Activated T-cell treated with anti-CD3 and anti-CD28 coated beads, Interleukin-2, amount 50 U/mL, for 72 hours (primary cell): Measurements from ENCODE around the gene ACOXL. TPM values are rescaled to one million over a fixed set of nuclear protein-coding genes. Genes with fewer than 3 reads are reported as not detected.

Experiments
- ATAC-seq, 2 donors: fragments of 150-1000 bp; cut with Tn5 transposase; replicated peaks in 1 of 2; 2 replicates each; pipeline ENCODE4 v1.10.0; 2021; ENCODE audit warnings: moderate library complexity in 2 of 2, mild to moderate bottlenecking in 1 of 2
- DNase-seq, 2 donors: peaks; one replicate each; pipeline ENCODE4 v3.0.0; 2021 to 2022; ENCODE audit warnings: mixed read lengths in 1 of 2
- H3K27ac Mint-ChIP-seq: one replicate; pipeline ENCODE4 v1.8.0; 2022; ENCODE audit warnings: mild to moderate bottlenecking, moderate library complexity, mixed read lengths
- H3K27me3 Mint-ChIP-seq: one replicate; pipeline ENCODE4 v1.8.0; 2022; ENCODE audit warnings: low read depth, mixed read lengths
- H3K36me3 Mint-ChIP-seq, 2 donors: one replicate each; pipeline ENCODE4 v1.8.0; 2022; ENCODE audit warnings: mixed read lengths in 2 of 2, mild to moderate bottlenecking in 1 of 2; ENCODE audit not compliant: insufficient read depth in 2 of 2
- H3K4me1 Mint-ChIP-seq: one replicate; pipeline ENCODE4 v1.8.0; 2022; ENCODE audit warnings: low read depth, mixed read lengths
- H3K4me3 Mint-ChIP-seq, 2 donors: one replicate each; pipeline ENCODE4 v1.8.0; 2022; ENCODE audit warnings: mild to moderate bottlenecking in 2 of 2, mixed read lengths in 2 of 2, moderate library complexity in 2 of 2
- H3K9me3 Mint-ChIP-seq, 2 donors: one replicate each; pipeline ENCODE4 v1.8.0; 2022; ENCODE audit warnings: mixed read lengths in 2 of 2
- total RNA-seq, 2 donors: library from RNA; stranded (reverse); gene quantifications; one replicate each; pipeline ENCODE4 v1.2.3, GENCODE V29; 2022

Gene ACOXL
- total RNA-seq, 2 donors from 2014 or later = 0.19 to 0.44 TPM

- Mint-ChIP-seq H3K36me3 (peaks cover 0 to 2% of the 10 kb centered on the region in 2 donors), H3K4me3 (peak overlapping the region; percentile 87 to 88), H3K9me3 (no peaks in the 10 kb centered on the region), H3K27me3 (peaks cover 36% of the 10 kb centered on the region), H3K4me1 (peaks cover 65% of the 10 kb centered on the region), H3K27ac (peak overlapping the region; percentile 9)
- peak; percentile 79 to 81 for DNase-seq
- ATAC-seq = peak; percentile 33 to 48
Observed at GRCh38 chr2:111116843-111117597, 384.6 kb downstream of the ACOXL start.

- H3K4me1 Mint-ChIP-seq = peaks cover 67% of the 10 kb centered on the region
- DNase-seq (peak; percentile 40 to 51), ATAC-seq (no peak)
- peak overlapping the region; percentile 80 for H3K27ac Mint-ChIP-seq
- H3K9me3 Mint-ChIP-seq = no peaks in the 10 kb centered on the region
- peaks cover 28% of the 10 kb centered on the region for H3K27me3 Mint-ChIP-seq
- H3K4me3 Mint-ChIP-seq = peak overlapping the region; percentile 87 to 88
- H3K36me3 Mint-ChIP-seq = peaks cover 0 to 2% of the 10 kb centered on the region in 2 donors
Observed at GRCh38 chr2:111117598-111118480, 385.5 kb downstream of the ACOXL start.

DNA sequence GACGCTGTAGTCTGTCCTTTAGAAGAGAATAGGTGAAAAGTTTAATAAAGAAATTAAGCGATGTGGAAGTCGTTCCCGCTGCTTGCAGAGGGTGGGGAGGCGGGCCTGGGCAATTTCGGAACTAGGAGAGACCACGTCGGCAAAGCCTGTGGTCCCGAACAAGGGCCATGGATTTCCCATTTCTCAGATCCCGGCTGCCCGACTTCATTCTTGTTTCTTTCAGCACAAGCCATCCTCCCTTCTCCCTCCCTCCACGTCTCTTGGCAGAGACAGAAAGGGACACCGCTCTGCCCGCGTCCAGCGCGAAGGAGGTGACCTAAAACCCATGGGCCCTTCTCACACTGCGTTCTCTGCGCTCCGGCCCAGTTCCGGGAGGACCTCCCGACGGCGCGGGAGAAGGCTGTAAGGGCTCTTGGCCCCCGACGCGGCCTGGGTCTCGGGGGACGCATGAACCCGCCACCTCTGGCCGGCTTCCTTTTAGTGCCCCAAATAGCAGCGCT lies 386.2 kb downstream of the ACOXL start:
- ATAC-seq (no peak), DNase-seq (peak in 1 of 2 donors; percentile 32)
- no peaks in the 10 kb centered on the region for H3K9me3 Mint-ChIP-seq
- peaks cover 64% of the 10 kb centered on the region for H3K4me1 Mint-ChIP-seq
- peaks cover 0 to 2% of the 10 kb centered on the region in 2 donors for H3K36me3 Mint-ChIP-seq
- peaks cover 21% of the 10 kb centered on the region for H3K27me3 Mint-ChIP-seq
- peak overlapping the region; percentile 87 to 88 for H3K4me3 Mint-ChIP-seq
- H3K27ac Mint-ChIP-seq = peak overlapping the region; percentile 80

- Mint-ChIP-seq H3K4me1 (peaks cover 63% of the 10 kb centered on the region), H3K9me3 (no peaks in the 10 kb centered on the region), H3K36me3 (peaks cover 2 to 4% of the 10 kb centered on the region in 2 donors), H3K27me3 (peaks cover 14% of the 10 kb centered on the region), H3K27ac (peak overlapping the region; percentile 36), H3K4me3 (peak overlapping the region; percentile 87 to 88)
- ATAC-seq (no peak), DNase-seq (peak; percentile 54 to 59)
Observed at GRCh38 chr2:111118981-111119821, 386.8 kb downstream of the ACOXL start.

- H3K4me1 Mint-ChIP-seq = peaks cover 63% of the 10 kb centered on the region
- H3K9me3 Mint-ChIP-seq = no peaks in the 10 kb centered on the region
- ATAC-seq (no peak), DNase-seq (peak in 1 of 2 donors; percentile 44)
- peaks cover 4 to 10% of the 10 kb centered on the region in 2 donors for H3K36me3 Mint-ChIP-seq
- peak overlapping the region; percentile 87 to 88 for H3K4me3 Mint-ChIP-seq
- H3K27ac Mint-ChIP-seq = no peak overlapping the region
- peaks cover 10% of the 10 kb centered on the region for H3K27me3 Mint-ChIP-seq
Observed at GRCh38 chr2:111119822-111120252, 387.5 kb downstream of the ACOXL start.

DNA sequence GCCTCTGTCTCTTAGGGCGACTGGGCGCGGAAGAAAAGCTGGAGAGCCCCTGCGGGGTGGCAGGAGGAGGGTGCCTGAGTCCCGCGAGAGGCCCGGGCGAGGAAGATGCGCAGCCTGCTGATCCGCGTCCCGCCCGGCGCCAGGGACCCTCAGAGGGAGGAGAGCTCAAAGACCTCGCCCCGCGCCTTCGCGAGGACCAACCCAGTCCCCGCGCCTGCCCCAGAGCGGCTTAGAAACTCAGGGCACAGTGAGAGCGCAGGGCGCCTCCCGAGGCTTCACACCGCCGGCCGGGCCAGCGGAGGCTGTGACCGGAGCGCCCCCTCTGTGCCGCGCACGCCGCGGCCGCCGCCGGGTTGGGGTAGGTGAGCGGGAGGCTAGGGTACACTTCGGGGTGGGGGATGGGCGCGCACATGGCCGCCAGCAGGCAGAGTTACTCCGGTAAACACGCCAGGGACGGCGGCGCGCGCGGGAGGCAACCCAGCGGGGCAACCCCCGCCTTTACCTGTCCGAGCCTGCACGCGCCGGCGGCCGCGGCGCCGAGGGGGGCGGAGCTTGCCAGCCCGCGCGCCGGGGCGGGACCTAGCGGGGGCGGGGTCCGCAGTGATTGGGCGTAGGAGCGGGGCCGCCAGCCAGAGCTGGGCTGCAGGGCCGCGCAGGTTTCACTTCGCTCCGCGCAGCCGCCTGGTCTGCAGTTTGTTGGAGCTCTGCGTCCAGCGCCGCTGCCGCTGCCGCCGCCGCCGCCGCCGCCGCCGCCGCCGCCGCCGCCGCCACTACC lies 388.1 kb downstream of the ACOXL start, which contains the start of gene BCL2L11:
BCL2L11 (plus strand) TSS at position 662 of the 775 bp plus-strand sequence. CDS start 2,832 bp downstream, outside the sequence.
- H3K27ac Mint-ChIP-seq = peak within 1 kb of the TSS; percentile 90
- peak within 1 kb of the TSS; percentile 96 to 97 for H3K4me3 Mint-ChIP-seq
- no peaks in the 10 kb centered on the region for H3K9me3 Mint-ChIP-seq
- H3K27me3 Mint-ChIP-seq = peaks cover 10% of the 10 kb centered on the region
- peaks cover 63% of the 10 kb centered on the region for H3K4me1 Mint-ChIP-seq
- DNase-seq (peak; percentile 92 to 96), ATAC-seq (peak; percentile 60 to 61)
- peaks cover 8 to 15% of the 10 kb centered on the region in 2 donors for H3K36me3 Mint-ChIP-seq

DNA sequence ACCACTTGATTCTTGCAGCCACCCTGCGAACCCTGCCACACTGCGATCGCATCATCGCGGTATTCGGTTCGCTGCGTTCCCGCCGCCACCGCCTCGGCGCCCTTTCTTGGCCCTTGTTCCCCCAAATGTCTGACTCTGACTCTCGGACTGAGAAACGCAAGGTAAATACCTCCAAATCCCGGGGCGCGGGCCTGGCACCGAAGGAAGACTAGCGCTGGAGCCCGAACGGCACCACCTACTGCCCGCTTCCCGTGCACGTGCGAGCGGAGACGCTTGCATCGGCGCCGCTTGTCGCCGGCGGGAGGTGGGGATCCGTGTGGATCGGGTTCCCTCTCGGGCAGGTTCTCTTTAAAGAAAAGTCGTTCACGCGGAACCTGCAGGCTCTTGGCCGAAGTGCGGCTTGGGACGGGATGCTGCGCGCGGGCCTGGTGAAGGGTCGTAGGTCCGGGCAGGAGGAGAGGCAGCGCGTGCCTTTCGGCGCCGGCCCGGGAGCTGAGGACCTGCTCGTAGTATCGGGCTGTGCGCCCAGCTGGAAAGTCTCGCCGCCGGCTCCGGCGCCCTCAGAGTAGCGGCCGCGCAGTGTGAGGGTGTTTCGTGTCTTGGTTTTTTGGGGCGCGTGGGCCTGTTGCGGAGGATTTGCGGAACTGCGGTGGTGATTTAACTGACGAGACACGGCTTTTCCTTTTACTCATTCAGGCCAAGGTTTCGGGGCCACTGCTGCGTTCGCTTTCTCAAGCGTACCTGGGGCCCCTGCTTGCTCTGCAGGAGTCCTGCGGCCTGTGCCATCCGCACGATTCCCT lies 388.9 kb downstream of the ACOXL start:
- Mint-ChIP-seq H3K27me3 (peaks cover 10% of the 10 kb centered on the region), H3K9me3 (no peaks in the 10 kb centered on the region), H3K27ac (peak overlapping the region; percentile 90), H3K36me3 (peaks cover 10 to 23% of the 10 kb centered on the region in 2 donors), H3K4me1 (peaks cover 63% of the 10 kb centered on the region), H3K4me3 (peak overlapping the region; percentile 96 to 97)
- ATAC-seq = peak in 1 of 2 donors; percentile 9
- peak; percentile 62 to 65 for DNase-seq

DNA sequence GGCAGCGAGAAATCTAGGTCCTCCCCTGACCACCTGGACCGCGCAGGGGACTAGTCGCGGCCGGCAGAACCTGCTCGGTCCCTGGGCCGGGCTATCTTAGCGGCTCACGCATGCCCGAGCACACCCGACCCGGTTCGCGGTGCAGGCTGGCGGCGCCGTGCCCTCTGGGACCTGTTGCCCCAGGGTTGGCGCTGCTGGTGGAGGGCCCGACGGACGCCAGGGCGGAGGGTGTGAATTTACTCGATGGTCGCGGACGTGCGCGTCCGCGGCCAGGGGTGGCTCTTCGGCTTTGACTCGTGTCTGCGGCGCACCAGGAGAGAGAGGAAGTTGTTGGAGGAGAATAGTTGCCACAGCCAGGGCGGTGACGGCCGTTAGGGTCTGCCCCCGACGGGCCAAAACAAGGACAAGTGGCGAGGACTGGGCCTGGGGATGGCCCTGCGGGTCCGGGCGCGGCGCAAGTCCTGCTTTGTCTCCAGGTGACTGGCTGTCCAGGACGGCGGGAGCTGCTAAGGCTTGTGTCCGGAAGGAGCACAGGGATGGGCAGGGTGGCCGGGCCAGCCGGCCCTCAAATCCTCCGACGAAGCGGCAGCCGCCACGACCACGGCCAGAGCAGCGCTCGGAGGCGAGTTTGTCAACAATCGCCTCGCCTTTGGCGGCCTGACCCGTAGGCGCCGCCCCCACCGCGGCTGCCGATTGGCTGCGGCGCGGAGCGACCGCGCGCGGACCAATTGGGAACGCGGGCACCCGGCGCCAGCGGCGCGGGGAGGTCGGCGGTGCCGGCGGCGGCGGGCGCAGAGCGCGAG lies 389.7 kb downstream of the ACOXL start:
- Mint-ChIP-seq H3K4me1 (peaks cover 63% of the 10 kb centered on the region), H3K36me3 (peaks cover 15 to 30% of the 10 kb centered on the region in 2 donors), H3K27me3 (peaks cover 10% of the 10 kb centered on the region), H3K4me3 (peak overlapping the region; percentile 96 to 97), H3K9me3 (no peaks in the 10 kb centered on the region), H3K27ac (peak overlapping the region; percentile 72)
- DNase-seq = peak; percentile 86 to 92
- peak; percentile 52 to 59 for ATAC-seq

- H3K27me3 Mint-ChIP-seq = peaks cover 10% of the 10 kb centered on the region
- H3K27ac Mint-ChIP-seq = no peak overlapping the region
- no peaks in the 10 kb centered on the region for H3K9me3 Mint-ChIP-seq
- DNase-seq (peak; percentile 45 to 47), ATAC-seq (peak in 1 of 2 donors; percentile 10)
- peaks cover 63% of the 10 kb centered on the region for H3K4me1 Mint-ChIP-seq
- H3K36me3 Mint-ChIP-seq = peaks cover 16 to 38% of the 10 kb centered on the region in 2 donors
- peak overlapping the region; percentile 96 to 97 for H3K4me3 Mint-ChIP-seq
Observed at GRCh38 chr2:111122631-111123421, 390.5 kb downstream of the ACOXL start.

DNA sequence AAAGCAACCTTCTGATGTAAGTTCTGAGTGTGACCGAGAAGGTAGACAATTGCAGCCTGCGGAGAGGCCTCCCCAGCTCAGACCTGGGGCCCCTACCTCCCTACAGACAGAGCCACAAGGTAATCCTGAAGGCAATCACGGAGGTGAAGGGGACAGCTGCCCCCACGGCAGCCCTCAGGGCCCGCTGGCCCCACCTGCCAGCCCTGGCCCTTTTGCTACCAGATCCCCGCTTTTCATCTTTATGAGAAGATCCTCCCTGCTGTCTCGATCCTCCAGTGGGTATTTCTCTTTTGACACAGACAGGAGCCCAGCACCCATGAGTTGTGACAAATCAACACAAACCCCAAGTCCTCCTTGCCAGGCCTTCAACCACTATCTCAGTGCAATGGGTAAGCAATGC lies 391.4 kb downstream of the ACOXL start:
- H3K36me3 Mint-ChIP-seq = peaks cover 19 to 47% of the 10 kb centered on the region in 2 donors
- H3K9me3 Mint-ChIP-seq = no peaks in the 10 kb centered on the region
- DNase-seq = no peak
- peaks cover 63% of the 10 kb centered on the region for H3K4me1 Mint-ChIP-seq
- no peak for ATAC-seq
- peak overlapping the region; percentile 64 to 86 for H3K4me3 Mint-ChIP-seq
- peaks cover 6% of the 10 kb centered on the region for H3K27me3 Mint-ChIP-seq
- no peak overlapping the region for H3K27ac Mint-ChIP-seq
